ENCODE measurements around the gene RAB31.

- TF ChIP-seq CTCF (conservative IDR thresholded peaks at IDR 0.05; ENCODE audit: low read depth, low read length) (no peak), EZH2 (IDR thresholded peaks at IDR 0.05; ENCODE audit: borderline replicate concordance, low read depth, low read length, poor library complexity, severe bottlenecking) (no peak)
Measured at GRCh38 chr18:9890196-9890595, 182.1 kb downstream of the RAB31 start.
